GM21447 (cell line): Measurements from ENCODE around the gene SKAP1.
A peak's percentile ranks its signal among the peaks of the same experiment; 100 is the strongest.
"Not testable (repeated sequence)": the region's sequence is repeated elsewhere in the genome, so short reads cannot be mapped to it uniquely, and the experiment has no call there.

ENCODE experiments used
- ATAC-seq: cut with Tn5 transposase; IDR thresholded peaks from one replicate; pipeline ENCODE4 v1.9.1; 2021; ENCODE audit not compliant: unreplicated experiment

Gene SKAP1

DNA sequence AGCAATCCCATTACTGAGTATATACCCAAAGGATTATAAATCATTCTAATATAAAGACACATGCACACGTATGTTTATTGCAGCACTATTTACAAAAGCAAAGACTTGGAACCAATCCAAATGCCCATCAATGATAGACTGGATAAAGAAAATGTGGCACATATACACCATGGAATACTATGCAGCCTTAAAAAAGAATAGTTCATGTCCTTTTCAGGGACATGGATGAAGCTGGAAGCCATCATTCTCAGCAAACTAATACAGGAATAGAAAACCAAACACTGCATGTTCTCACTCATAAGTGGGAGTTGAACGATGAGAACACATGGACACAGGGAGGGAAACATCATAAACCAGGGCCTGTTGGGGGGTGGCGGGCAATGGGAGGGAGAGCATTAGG lies 19.3 kb upstream of the SKAP1 start:
- not testable (repeated sequence) for ATAC-seq

DNA sequence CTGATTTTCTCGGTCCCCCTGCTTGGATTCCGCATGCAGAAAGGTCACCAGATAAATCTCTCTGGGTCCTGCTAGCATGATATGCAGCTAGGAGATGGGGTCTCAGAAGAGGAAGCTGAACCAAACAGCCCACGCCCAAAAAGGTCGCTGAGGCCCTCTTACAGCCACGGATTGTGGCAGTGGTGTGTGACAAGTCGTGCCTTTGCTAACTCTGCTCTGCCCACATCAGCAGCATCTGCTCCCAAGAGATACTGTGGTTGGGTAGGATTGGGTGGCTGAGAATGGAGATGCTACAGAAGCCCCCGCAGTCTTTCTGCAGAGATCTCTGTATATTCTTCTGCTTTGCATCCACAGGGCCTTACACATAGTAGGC lies 15.2 kb upstream of the SKAP1 start:
- ATAC-seq, result no peak

DNA sequence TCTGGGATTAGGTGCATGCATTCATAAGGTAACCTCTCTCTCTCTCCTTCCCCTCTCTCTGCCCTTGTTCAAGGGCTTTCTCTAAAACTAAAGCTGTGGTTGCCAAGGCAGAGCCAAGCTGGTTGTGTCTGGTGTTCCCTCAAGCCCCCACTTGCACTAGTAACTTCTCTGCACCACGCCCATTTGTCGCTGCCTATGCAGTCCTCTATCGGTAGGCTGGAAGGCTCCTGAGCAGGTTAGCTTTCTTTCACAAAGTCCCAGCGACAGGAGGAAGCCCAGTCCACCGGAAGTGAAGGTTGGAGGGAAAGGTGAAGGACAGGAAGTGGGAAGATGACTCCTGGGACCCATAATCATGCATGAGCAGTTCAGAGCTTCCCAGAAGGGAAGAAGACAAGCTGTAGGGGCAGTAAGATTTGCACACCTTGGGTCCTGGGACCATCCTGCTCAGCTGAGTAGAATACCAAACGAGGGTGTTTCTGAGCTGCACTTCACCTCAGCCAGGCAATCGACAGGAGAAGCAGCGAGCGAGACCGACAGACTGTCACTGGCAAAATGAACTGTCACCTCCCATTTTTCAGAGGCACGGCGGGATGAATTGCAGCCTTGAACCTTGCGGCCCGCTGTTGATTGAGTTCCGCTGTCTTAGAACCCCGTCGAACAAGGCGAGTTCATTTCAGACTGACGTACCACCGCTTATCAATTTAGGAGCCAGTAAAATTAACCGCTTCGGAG lies 14.7 kb upstream of the SKAP1 start:
- ATAC-seq, result no peak

DNA sequence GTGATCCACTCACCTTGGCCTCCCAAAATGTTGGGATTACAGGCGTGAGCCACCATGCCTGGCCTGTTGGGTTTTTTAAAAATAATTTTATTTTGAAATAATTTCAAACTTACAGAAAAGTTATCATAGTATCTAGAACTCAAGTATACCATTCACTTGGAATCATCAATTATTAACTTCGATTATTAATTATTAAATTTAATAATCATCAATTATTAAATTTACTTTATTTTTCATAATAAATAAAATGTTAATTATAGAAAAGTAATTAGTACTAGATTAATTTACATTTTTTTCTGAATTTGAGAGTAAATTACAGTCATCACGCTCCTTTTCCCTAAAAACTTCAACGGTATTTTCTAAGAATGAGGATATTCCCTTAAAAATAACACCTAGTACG lies 13.7 kb upstream of the SKAP1 start:
- no peak for ATAC-seq

DNA sequence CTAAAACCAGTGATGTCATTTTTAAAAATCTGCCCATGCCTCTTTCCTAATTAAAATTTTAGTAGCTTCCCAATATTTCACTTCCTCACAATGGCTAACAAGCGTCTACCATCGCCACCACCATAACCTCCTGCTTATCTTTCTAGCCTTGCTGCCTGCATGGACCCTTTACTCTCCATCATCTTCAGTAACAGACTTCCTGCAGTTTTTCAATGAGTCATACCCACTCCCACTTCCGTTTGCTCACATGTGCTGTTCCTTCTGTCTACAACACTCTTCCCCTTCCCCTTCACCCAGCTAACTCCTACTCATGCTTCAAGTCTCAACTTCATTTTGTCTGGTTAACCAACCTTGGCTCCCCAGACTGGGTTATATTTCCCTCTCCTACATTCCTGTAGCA lies 12.8 kb upstream of the SKAP1 start:
- ATAC-seq, result no peak

DNA sequence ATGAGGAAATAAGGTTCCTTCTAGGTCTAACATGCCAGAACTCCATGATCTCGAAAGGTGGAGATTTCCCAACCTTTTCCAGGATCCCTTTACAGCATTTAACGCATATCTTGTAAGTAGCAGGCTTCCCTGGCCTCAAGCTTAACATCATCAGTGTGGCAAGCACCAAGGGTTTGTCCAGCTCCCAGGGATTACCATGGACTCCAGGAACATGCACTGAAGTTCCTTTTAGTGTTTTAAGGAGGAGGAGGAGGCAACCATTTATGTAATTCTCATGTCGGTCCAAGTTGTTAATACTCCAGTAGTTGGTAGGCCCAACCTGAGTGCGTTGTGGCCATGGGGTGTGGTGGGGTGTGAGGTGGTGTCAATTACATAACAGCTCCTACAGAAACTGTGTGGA lies 11.8 kb upstream of the SKAP1 start:
- ATAC-seq, result no peak

DNA sequence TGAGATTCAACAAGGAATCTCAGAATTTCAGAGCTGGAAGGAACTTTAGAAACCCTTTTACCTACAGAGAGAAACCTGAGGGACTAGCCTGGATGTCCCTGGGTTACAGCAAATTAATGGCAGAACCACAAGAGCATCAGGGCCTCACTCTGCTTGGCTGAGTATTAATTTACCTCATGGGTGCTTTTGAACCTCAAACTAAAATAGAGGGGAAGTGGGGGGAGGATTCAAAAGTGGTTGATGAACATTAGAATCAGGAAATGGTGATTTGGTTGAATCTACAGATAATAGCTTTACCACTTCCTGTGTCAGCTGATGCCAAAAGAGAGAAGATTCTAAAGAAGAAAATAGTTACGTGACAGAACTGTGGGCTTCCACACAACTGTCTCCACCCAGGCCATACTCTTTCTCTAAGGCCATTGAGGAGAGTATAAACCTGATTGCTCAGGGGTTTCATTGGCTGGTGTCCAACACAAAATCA lies 11.3 kb upstream of the SKAP1 start:
- ATAC-seq, result peak; percentile 70

DNA sequence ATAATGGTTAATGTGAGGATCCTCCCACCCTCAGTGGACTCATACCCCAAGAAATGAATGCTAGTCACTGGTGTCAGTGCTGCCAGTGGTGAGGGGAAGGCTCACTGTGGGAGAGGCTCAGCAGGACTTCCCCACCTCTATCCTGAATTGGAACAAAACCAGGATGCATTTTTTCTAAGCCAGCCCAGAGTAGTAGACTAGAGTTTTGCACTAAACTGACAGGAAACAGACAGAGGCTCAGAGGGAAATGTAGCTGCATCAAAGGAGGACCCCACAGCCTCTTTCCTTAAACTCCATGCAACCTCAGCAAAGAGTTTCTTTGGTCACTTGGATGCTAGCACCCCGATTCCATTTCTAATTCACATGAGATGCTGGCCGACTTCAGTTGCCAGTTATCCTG lies 10.7 kb upstream of the SKAP1 start:
- ATAC-seq, result no peak

DNA sequence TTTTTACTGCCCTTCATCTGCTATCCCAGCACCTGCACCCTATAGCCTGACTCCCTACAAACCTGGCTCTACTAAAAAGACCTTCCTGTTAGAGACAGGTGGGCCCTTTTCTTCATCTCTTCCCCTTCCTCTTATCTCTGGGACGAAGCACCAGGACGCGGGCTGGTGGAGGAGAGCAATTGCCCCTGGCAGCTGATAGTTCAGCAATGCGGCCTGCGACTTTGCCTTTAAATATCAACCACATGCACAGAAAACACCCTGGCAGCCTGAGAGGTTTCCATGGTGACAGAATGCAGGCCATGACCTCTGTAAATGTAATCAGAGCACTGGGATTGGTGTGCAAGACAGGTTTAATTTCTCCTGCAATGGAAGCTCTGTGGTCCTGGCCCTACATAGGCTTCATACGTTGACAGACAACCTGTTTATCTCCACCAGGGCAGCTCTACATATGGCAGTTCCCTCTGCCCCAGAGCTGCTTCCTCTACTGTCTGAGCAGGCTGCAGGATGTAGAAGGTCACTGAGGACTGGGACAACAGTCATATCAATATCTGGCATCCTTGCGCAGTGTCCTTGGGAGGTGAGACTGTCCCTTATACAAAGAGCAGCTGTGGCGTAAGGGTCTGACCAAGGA lies 10.0 kb upstream of the SKAP1 start:
- ATAC-seq, result no peak

DNA sequence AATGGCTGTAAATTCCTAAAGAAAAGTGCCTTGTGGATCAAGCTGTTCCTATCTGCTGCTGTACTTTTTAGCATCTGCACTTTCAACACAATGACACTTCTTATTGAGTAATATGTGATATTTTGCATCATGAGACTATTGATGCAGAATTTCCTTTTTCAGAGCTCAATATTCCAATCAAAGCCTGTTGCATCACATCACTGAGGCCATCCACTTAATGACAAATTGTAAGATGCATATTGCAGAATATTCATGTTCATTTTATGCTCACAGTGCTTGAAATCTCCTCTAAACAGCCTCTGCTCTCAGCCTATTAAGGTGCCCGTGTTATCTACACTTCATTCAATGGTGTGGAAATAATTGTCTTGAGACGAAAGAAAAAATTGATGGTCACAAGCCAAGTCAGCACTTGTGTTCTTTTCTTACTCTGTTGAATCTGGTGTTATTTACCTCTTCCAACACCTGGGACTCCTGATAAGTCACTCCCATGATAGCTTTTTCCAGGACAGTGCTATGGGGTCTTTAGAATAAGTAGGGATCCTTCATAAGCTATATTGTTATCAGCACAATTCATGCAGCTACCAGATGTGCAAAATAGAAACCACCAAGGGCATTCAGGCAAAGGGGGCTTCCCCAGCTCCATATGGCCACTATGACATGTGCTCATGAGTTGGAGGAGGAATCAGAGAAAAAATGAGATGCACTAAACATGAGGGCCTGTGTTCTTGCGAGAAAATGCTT lies 9.3 kb upstream of the SKAP1 start:
- no peak for ATAC-seq

DNA sequence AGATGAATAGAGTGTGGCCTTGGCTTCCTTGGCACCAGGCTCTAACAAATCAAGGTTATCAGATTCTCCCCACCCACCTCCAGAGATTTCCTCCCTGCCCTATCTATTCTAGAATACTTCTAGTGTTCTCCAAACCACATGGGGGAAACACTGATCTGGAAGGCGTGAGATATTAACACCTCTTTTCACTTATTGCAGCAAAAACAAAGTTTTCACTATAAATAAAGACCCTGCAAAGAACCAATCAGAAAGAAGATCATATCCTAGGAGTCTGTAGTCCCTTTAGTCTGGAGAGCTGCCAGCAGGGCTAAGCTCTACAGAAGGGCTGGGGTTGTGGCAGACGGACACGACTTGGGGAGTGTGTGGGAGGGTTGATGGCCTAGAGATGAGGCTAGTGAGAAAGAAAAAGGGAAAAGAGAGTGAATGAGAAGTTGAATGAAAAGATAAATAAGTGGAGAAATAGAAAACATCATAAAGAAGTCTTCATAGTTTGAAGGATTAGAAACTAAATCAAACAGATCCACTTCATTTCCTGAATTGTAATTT lies 8.6 kb upstream of the SKAP1 start:
- ATAC-seq, result no peak

DNA sequence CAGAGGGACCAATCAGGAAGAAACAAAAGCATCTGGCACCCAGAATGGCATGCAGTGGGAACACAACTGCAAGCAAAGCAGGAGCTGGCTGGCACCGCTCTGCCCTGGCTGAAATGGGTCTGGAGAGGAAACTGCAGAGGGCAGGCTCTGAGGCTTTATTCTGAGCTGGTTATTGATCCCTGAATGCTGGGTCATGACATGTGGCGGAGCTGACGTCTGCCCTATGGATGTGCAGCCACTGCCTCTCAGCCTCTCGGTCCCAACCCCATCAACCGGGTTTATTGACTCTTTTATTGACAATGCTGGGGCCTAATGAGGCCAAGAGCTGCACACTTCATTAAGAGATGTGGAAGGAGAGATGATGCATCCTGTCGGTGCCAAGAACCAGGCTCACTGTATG lies 3.9 kb upstream of the SKAP1 start:
- ATAC-seq, result no peak

DNA sequence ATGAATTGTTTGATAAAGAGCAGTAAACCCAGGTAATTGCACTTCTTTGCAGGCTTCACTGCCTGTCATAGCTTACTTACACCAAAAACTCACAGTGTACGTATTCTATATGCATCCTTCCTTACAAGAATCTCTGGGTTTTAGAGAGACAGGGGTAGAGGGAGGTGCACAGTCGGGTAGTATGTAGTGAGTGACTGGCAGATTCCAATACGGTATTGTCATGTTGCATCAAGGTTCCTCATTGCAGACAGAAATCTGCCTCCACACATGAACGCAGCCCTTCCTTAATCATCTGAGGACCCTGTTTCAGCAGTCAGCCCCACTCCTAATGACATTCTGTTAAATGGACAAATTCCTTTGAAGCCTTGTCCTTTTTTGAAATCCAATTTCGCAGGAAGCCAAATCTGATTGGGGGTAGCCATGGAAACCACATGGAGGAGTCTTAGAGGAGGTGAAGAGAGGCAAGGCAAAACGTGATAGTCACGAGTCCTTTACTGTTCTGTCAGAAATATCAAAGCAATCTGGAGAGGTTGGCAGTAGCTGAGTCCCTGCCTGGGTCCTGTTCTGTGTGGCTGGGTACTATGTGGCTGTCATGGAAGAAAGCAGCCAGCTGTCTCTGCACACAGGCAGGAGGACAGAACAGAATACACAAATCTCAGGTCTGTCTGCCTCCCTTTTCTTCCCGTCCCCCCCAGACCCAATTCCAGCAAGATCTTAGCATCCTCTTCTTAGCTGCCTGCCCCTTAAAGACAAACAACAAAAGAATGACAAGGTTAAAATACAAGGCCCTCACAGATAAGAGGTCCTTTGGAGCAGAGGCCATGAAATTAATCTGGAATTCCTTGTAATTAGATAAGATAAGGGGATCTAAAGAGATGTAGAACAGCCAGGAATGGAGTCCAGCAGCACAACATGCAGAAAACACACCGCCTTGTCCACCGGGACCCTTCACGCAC lies 3.1 kb upstream of the SKAP1 start:
- ATAC-seq, result no peak

DNA sequence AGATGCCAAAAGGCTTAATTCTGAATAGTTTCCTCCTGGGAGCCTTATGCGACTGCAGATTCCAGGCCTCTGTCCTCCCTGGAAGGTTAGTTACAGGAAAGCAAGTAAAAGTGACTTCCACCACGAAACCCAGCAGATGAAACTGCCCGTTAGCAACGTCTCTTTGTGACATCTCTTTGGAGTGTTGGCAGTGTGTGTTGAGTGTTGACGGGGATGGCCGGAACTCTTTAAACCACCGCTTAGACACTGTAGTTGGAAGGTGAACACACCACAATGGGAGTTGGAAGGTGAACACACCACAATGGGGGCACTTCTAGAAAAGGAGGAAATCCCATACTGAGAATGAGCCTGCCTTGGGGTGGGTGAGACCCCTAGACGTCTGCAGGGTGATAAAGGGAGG lies 858 bp downstream of the SKAP1 start:
- ATAC-seq, result no peak

DNA sequence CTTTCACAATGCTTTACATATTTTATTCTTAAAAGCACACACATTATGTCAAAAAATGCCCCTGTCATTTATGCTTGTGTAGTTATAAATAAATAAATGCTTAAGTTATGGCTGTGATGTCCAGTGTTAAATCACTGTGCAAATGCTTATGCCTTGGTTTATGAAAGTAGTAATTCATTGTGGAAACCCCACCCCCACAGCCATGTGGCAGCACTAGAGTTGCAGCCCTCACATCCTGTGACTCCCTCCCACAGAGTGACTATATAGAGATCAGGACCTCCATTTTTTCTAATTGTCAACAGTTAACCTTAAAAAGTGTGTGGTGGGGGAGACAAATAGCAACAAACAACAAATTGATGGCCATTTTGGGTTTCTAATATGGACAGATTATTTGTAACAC lies 2.4 kb downstream of the SKAP1 start:
- no peak for ATAC-seq

DNA sequence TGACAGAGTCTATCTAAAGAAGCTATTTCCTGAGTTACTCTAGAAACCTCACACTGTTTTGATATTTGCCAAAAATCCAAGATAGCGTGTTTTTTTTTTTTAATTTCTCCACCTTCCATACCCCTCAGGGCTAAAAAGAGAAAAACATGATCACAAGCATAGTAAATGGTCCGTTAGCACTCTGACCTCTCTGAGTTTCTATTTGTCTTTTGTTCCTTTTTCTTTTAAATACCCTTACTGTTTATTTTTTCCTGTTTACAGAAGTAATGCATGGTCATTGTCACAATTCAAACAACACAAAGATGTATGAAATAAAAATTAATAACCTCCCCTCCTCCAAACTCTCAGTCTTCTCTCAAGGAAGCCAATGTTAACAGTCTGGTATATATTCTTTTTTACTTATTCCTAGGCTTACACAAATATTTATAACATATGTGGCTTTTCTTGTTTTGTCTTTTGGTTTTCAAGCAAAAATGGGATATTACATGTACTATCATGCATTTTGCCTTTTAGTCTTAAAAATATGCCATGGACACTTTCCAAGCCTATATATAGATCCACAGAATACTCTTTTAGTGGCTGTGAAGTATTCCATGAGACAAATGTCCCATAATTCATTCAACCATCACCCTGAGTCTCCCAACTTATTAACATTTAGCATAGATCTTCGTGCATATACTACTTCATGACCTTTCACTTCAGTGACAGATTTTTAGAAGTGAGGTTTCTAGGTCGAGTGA lies 3.1 kb downstream of the SKAP1 start:
- ATAC-seq, result no peak

DNA sequence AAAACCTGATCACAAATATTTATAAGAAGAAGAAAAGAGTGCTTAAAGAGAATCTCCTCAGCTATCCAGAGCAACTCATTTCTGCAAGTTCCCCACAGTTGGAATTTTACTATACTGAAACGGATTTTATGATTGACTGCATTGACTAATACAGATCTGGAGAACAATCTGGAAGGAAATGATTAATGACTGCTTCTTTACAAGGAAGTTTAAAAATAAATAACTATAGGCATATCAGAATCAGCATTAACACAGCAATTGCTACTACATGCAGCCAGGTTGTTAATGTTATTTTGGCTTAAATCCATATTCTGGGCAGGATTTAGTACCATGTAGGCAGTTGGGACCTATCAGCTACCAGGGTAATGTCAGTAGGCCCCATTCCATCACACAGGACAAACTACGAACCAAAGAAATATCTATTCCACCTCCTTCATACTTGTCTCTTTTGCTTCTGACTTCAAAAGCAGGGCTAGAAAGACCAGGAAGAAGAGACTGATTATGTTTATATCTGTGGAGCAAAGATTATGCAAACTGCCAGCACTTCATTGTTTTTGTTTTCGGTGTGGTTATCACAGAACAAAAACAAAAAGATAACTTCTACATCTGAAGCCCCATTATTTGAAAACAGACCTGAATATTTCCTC lies 3.9 kb downstream of the SKAP1 start:
- no peak for ATAC-seq

DNA sequence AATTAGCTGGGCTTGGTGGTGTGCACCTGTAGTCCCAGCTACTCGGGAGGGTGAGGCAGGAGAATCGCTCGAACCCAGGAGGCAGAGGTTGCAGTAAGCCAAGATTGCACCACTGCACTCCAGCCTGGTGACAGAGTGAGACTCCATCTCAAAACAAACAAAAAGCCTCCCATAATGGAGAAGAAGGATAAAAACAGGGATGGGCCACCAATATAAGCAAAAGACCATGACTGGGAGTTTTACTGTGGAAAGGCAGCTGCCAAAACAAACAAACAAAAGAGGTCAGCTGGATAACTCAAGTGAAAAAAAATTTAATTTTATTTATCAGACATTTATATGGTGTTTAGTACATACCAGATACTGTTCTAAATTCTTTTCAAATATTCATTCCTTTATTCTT lies 8.0 kb downstream of the SKAP1 start:
- not testable (repeated sequence) for ATAC-seq

DNA sequence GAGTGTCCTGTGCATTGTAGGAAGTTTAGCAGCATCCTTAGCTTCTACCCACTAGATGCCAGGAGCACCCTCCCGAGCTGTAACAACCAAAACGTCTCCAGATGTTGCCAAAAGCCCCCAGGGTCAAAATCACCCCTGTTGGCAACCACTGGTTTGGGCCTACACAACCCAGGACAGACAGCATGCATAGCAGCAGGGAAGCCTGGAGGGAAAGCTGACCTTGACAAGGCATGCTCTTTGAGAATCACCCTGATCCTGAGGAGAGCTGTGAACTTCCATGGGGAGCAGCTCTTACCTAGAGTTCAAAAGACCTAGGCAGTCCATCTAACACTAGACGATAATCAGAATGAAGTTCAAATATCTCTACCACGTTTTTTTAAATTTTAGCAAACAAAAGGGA lies 9.2 kb downstream of the SKAP1 start:
- no peak for ATAC-seq

DNA sequence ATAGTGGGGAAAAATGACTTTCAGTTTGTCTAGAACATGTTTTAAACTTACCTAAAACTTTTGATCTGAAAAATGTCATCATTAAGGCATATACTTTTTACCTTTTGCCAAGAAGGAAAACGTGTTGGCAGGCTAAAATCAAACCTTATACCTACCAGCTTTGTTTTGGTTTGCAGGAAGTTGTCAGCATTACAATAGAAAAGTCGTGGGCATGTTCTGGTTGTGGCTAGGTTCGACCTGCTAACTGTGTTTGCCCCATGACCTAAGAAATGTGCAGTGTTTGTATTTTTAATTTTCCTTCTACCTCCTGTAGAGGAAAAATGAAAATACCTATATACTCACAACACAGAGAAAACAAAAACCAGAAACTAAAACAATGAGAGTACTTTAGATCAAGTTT lies 13.0 kb downstream of the SKAP1 start:
- no peak for ATAC-seq
